ENCODE data around the gene TRIM36.

DNA sequence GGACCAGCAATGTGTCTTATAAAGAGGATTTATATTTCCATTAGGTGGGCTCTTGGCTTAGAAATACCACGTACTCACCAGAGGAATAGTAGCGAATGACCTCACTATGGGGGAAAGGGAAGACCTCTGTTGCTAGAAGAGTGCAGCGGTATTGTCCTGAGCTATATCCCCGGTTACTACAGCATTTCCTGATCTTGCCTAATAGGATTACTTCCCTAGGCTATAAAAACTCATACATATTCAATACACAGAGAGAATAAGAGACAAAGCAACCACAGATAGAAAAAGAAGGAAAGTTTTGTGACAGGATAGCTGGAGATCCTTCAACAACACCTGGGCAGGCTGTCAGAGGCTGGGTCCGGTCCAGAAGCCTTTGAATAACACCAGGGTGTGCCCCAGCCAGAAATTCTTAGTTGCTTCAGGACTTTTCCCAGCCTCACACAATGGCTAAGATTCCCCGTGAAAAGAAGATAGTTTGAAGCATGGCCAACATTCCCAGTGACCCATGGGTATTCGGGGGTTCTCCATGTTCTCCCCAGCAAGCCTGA lies 85.4 kb downstream of the TRIM36 start:
- TF ChIP-seq, protein P1, sequence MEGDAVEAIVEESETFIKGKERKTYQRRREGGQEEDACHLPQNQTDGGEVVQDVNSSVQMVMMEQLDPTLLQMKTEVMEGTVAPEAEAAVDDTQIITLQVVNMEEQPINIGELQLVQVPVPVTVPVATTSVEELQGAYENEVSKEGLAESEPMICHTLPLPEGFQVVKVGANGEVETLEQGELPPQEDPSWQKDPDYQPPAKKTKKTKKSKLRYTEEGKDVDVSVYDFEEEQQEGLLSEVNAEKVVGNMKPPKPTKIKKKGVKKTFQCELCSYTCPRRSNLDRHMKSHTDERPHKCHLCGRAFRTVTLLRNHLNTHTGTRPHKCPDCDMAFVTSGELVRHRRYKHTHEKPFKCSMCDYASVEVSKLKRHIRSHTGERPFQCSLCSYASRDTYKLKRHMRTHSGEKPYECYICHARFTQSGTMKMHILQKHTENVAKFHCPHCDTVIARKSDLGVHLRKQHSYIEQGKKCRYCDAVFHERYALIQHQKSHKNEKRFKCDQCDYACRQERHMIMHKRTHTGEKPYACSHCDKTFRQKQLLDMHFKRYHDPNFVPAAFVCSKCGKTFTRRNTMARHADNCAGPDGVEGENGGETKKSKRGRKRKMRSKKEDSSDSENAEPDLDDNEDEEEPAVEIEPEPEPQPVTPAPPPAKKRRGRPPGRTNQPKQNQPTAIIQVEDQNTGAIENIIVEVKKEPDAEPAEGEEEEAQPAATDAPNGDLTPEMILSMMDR (IDR thresholded peaks at IDR 0.05; ENCODE audit: low read depth, low read length), result no peak
- TF ChIP-seq EZH2phosphoT487 (IDR thresholded peaks at IDR 0.05; ENCODE audit: low read depth), result no peak

All from OCI-LY3 (cell line).